H1 (cell line): ENCODE measurements around the gene CALHM5. TPM values are rescaled to one million over a fixed set of nuclear protein-coding genes. Genes with fewer than 3 reads are reported as not detected.

ENCODE experiments used
- CTCF ChIA-PET: fragments of 300-600 bp; sonication (Branson Sonifier 250); formaldehyde crosslinking; loops from one replicate; lab custom pipeline; 2021; ENCODE audit not compliant: partially characterized antibody; lab: Charles Lee
- POLR2A ChIA-PET: fragments of 300-600 bp; sonication (Branson Sonifier 250); formaldehyde crosslinking; loops from one replicate; lab custom pipeline; 2021; ENCODE audit warnings: inconsistent platforms; ENCODE audit not compliant: partially characterized antibody; lab: Charles Lee
- DNase-seq, 2 experiments: peaks; one replicate each; pipeline versions ENCODE4 v3.0.0 to v3.0.0-alpha.2; 2010 to 2022; ENCODE audit warnings: low spot score in 2 of 2, low read depth in 1 of 2, mixed read lengths in 1 of 2
- FAIRE-seq: peaks from 2 replicates; lab custom pipeline; 2011; peaks lifted over from hg19 to GRCh38; lab: Jason Lieb, UNC
- H2AFZ ChIP-seq: 2 replicates; pipeline ENCODE4 v1.8.1; 2012; ENCODE audit warnings: low read length, inconsistent platforms
- H2AK5ac ChIP-seq: 2 replicates; pipeline ENCODE4 v1.6.1; 2013; ENCODE audit warnings: low read depth, low read length
- H2BK120ac ChIP-seq: replicated peaks from 2 replicates; pipeline ENCODE3; 2013; ENCODE audit warnings: low read depth, low read length, inconsistent platforms
- H2BK12ac ChIP-seq: 2 replicates; pipeline ENCODE4 v1.6.1; 2013; ENCODE audit warnings: low read depth, low read length
- H2BK15ac ChIP-seq: 2 replicates; pipeline ENCODE4 v1.6.1; 2013; ENCODE audit warnings: low read length
- H2BK20ac ChIP-seq: 2 replicates; pipeline ENCODE4 v1.6.1; 2013; ENCODE audit warnings: low read length
- H2BK5ac ChIP-seq: 2 replicates; pipeline ENCODE4 v1.6.1; 2013; ENCODE audit warnings: low read depth, low read length
- H3K14ac ChIP-seq: 2 replicates; pipeline ENCODE4 v1.6.1; 2013; ENCODE audit warnings: inconsistent platforms; ENCODE audit not compliant: insufficient read length
- H3K18ac ChIP-seq: 2 replicates; pipeline ENCODE4 v1.6.1; 2013; ENCODE audit warnings: low read length; ENCODE audit errors: extremely low read depth
- H3K23ac ChIP-seq: 2 replicates; pipeline ENCODE4 v1.6.1; 2013; ENCODE audit warnings: inconsistent platforms; ENCODE audit not compliant: insufficient read length
- H3K23me2 ChIP-seq: 2 replicates; pipeline ENCODE4 v1.6.1; 2013; ENCODE audit warnings: low read depth, low read length
- H3K27ac ChIP-seq: 2 replicates; pipeline ENCODE4 v1.6.1; 2011; ENCODE audit warnings: low read depth, low read length, inconsistent platforms
- H3K27me3 ChIP-seq, 4 experiments: replicated peaks in 1 of 4; 1 replicate in 1 of 4; 2 replicates in 3 of 4; pipeline versions ENCODE4 v1.6.1 to v1.8.1; 2011 to 2013; ENCODE audit warnings: low read length in 3 of 4, mild to moderate bottlenecking in 3 of 4, inconsistent platforms in 2 of 4, mixed read lengths in 2 of 4, moderate library complexity in 1 of 4; ENCODE audit not compliant: control insufficient read depth in 3 of 4, insufficient read depth in 3 of 4; ENCODE audit errors: extremely low read depth in 1 of 4
- H3K36me3 ChIP-seq, 4 experiments: 2 replicates each; pipeline versions ENCODE4 v1.6.1 to v1.8.1; 2011 to 2013; ENCODE audit warnings: mild to moderate bottlenecking in 4 of 4, low read length in 3 of 4, moderate library complexity in 2 of 4, control low read depth in 1 of 4, inconsistent platforms in 1 of 4; ENCODE audit not compliant: insufficient read depth in 4 of 4, control insufficient read depth in 2 of 4
- H3K4ac ChIP-seq: replicated peaks from 2 replicates; pipeline ENCODE3; 2013; ENCODE audit warnings: low read length, low read depth, mixed read lengths, inconsistent platforms; ENCODE audit not compliant: insufficient read length
- H3K4me1 ChIP-seq, 4 experiments: replicated peaks in 1 of 4; 1 replicate in 1 of 4; 2 replicates in 3 of 4; pipeline versions ENCODE4 v1.6.1 to v1.8.1; 2011 to 2013; ENCODE audit warnings: low read length in 3 of 4, inconsistent platforms in 2 of 4, mixed read lengths in 1 of 4; ENCODE audit not compliant: insufficient read depth in 4 of 4, control insufficient read depth in 3 of 4
- H3K4me2 ChIP-seq, 2 experiments: 2 replicates each; pipeline versions ENCODE4 v1.6.1 to v1.8.1; 2011 to 2013; ENCODE audit warnings: low read depth in 2 of 2, low read length in 2 of 2, control low read depth in 1 of 2, inconsistent platforms in 1 of 2, mild to moderate bottlenecking in 1 of 2; ENCODE audit not compliant: insufficient read depth in 1 of 2
- H3K4me3 ChIP-seq, 4 experiments: fragments of 200-600, 300-600 bp in 1 of 4; sonication (generic), shearing (Covaris generic), sonication (Bioruptor Twin) in 1 of 4; 2 replicates each; pipeline versions ENCODE4 v1.5.1 to v1.8.1; 2011 to 2016; ENCODE audit warnings: low read length in 4 of 4, low read depth in 3 of 4, control low read depth in 2 of 4, inconsistent platforms in 2 of 4, mild to moderate bottlenecking in 2 of 4, mixed read lengths in 1 of 4, moderate library complexity in 1 of 4; ENCODE audit not compliant: insufficient read depth in 2 of 4; ENCODE audit errors: extremely low read depth in 1 of 4
- H3K56ac ChIP-seq: replicated peaks from 2 replicates; pipeline ENCODE3; 2013; ENCODE audit warnings: low read depth, mild to moderate bottlenecking, mixed read lengths, low read length, inconsistent platforms; ENCODE audit not compliant: insufficient read length
- H3K79me1 ChIP-seq: 2 replicates; pipeline ENCODE4 v1.6.1; 2013; ENCODE audit warnings: low read depth, low read length, control low read depth
- H3K79me2 ChIP-seq, 2 experiments: 2 replicates each; pipeline versions ENCODE4 v1.6.1 to v1.8.1; 2012 to 2013; ENCODE audit warnings: low read length in 2 of 2, mild to moderate bottlenecking in 2 of 2, inconsistent platforms in 1 of 2; ENCODE audit not compliant: insufficient read depth in 2 of 2, control insufficient read depth in 1 of 2
- H3K9ac ChIP-seq, 4 experiments: replicated peaks in 1 of 4; 1 replicate in 1 of 4; 2 replicates in 3 of 4; pipeline versions ENCODE4 v1.6.1 to v1.8.1; 2011 to 2013; ENCODE audit warnings: low read depth in 3 of 4, low read length in 3 of 4, control low read depth in 2 of 4, mild to moderate bottlenecking in 2 of 4, moderate library complexity in 2 of 4, inconsistent platforms in 1 of 4; ENCODE audit errors: extremely low read depth in 1 of 4
- H3K9me3 ChIP-seq, 2 experiments: 2 replicates each; pipeline versions ENCODE4 v1.6.1 to v1.8.1; 2012 to 2013; ENCODE audit warnings: mild to moderate bottlenecking in 2 of 2, moderate library complexity in 2 of 2, control low read depth in 1 of 2, inconsistent platforms in 1 of 2, low read depth in 1 of 2, low read length in 1 of 2, mixed read lengths in 1 of 2; ENCODE audit not compliant: insufficient read depth in 2 of 2
- H4K20me1 ChIP-seq, 2 experiments: replicated peaks in 1 of 2; 2 replicates each; pipeline versions ENCODE3 to v1.8.1; 2011 to 2013; ENCODE audit warnings: inconsistent platforms in 2 of 2, low read length in 2 of 2, mild to moderate bottlenecking in 1 of 2; ENCODE audit not compliant: insufficient read depth in 2 of 2, control insufficient read depth in 1 of 2
- H4K5ac ChIP-seq: 2 replicates; pipeline ENCODE4 v1.6.1; 2013; ENCODE audit warnings: low read length, low read depth, mixed read lengths, inconsistent platforms; ENCODE audit not compliant: insufficient read length
- H4K8ac ChIP-seq: 2 replicates; pipeline ENCODE4 v1.8.0; 2013; ENCODE audit warnings: mild to moderate bottlenecking, moderate library complexity, low read length, inconsistent platforms; ENCODE audit not compliant: insufficient read depth; ENCODE audit errors: extremely low read depth
- H4K91ac ChIP-seq: replicated peaks from 2 replicates; pipeline ENCODE3; 2013; ENCODE audit warnings: low read length, mixed read lengths, inconsistent platforms; ENCODE audit not compliant: insufficient read length
- BRCA1 ChIP-seq: IDR thresholded peaks from 2 replicates; pipeline ENCODE4 v1.6.1; 2012; ENCODE audit warnings: low read depth, low read length, improper control_type of control experiment
- NRF1 ChIP-seq: IDR thresholded peaks from 2 replicates; pipeline ENCODE4 v1.6.1; 2011; ENCODE audit warnings: mild to moderate bottlenecking, low read depth, low read length, improper control_type of control experiment
- SAP30 ChIP-seq: fragments of 300-600 bp; sonication (generic); IDR thresholded peaks from 2 replicates; pipeline ENCODE4 v1.7.1; 2012; ENCODE audit warnings: low read length, moderate library complexity, mild to moderate bottlenecking, inconsistent platforms; ENCODE audit not compliant: insufficient read depth, insufficient replicate concordance
- SIN3A ChIP-seq, 2 experiments: IDR thresholded peaks in 1 of 2; conservative IDR thresholded peaks in 1 of 2; 2 replicates each; pipeline ENCODE4 v1.6.1; 2011 to 2012; ENCODE audit warnings: low read length in 2 of 2, improper control_type of control experiment in 1 of 2, low read depth in 1 of 2, mild to moderate bottlenecking in 1 of 2
- SP4 ChIP-seq: IDR thresholded peaks from 2 replicates; pipeline ENCODE4 v1.6.1; 2012; ENCODE audit warnings: low read length, inconsistent platforms
- TAF1 ChIP-seq: IDR thresholded peaks from 2 replicates; pipeline ENCODE4 v1.6.1; 2011; ENCODE audit warnings: mild to moderate bottlenecking, low read depth, low read length
- whole genome bisulfite sequencing, 2 experiments: shearing (Covaris generic) in 1 of 2; methylation state at CpG; one replicate each; pipeline versions ENCODE4 v1.1.6 to v1.1.7; 2013 to 2015; ENCODE audit warnings: low lambda C conversion rate in 2 of 2, mixed read lengths in 2 of 2, inconsistent platforms in 1 of 2, low coverage in 1 of 2, missing lambda C conversion rate in 1 of 2; ENCODE audit not compliant: insufficient replicate concordance in 2 of 2, insufficient coverage in 1 of 2, insufficient read length in 1 of 2; ENCODE audit errors: extremely low coverage in 1 of 2, missing lambda C conversion rate in 1 of 2; 5-methylcytosine and 5-hydroxymethylcytosine counted together
- polyA plus RNA-seq, 7 experiments: library from polyadenylated mRNA; depleted of rRNA in 3 of 7; stranded (reverse) in 5 of 7; unstranded in 2 of 7; fragments of >200 nt in 5 of 7; fragments of 200-250 nt in 2 of 7; gene quantifications; 1 replicate in 5 of 7; 2 replicates in 1 of 7; 4 replicates in 1 of 7; pipeline versions ENCODE4 v1.2.1 to v1.2.3, GENCODE V29; 2011 to 2013; ENCODE audit warnings: missing spikeins in 2 of 7, mixed read lengths in 2 of 7
- total RNA-seq: library from RNA; stranded (reverse); fragmentation: NEBNext Ultra II Directional; extraction: Animal tissue kit (Norgen Biotek cat#: 25700); gene quantifications from 2 replicates; pipeline ENCODE4 v1.2.1, GENCODE V29; 2021

The CALHM5 gene
- total and polyA plus RNA-seq, 2 of the 8 experiments (the other 6 are each of a cell fraction or from before 2014, with no cell fraction given): 0.05 to 0.09 TPM

- H4K5ac ChIP-seq: no peak overlapping the region
- no peak overlapping the region for H2BK5ac ChIP-seq
- no peak overlapping the region for H2BK120ac ChIP-seq
- WGBS, 2 experiments: 84% methylated on average over 5 of the region's 5 CpGs; no CpG with 5 or more reads in 1 of the 2 experiments
- H3K23ac ChIP-seq: no peak overlapping the region
- no peaks in the 10 kb centered on the region for H3K36me3 ChIP-seq
- H3K23me2 ChIP-seq: no peaks in the 10 kb centered on the region
- no peak overlapping the region for H4K8ac ChIP-seq
- no peaks in the 10 kb centered on the region for H3K79me1 ChIP-seq
- no peak overlapping the region for H2AK5ac ChIP-seq
- H3K79me2 ChIP-seq: no peaks in the 10 kb centered on the region
- no peak overlapping the region for H3K56ac ChIP-seq
- H3K27me3 ChIP-seq: no peaks in the 10 kb centered on the region
- H3K4ac ChIP-seq: no peak overlapping the region
- FAIRE-seq (no peak), DNase-seq (no peak)
- no peak overlapping the region for H4K91ac ChIP-seq
- H2BK20ac ChIP-seq: no peak overlapping the region
- peak overlapping the region; percentile 86; the same call in 1 of the 2 replicates for H2AFZ ChIP-seq
- H4K20me1 ChIP-seq: no peaks in the 10 kb centered on the region
- H3K9ac ChIP-seq: no peak overlapping the region
- ChIA-PET POLR2A (interaction anchor here (1.1 to 3.1 kb wide), 3 partner anchors 17 to 278 kb away, joined by 3 to 16 read pairs (median 4); partner anchors contain the start of genes RSPH4A and TSPYL1), CTCF (interaction anchor here (1.1 to 6.7 kb wide), 5 partner anchors 13 to 289 kb away, joined by 5 to 59 read pairs (median 12); partner anchors contain the start of gene RWDD1)
- H3K27ac ChIP-seq: no peak overlapping the region
- no peak overlapping the region for H3K4me2 ChIP-seq
- H3K4me3 ChIP-seq: no peak overlapping the region
- H2BK12ac ChIP-seq: no peak overlapping the region
- H3K4me1 ChIP-seq: no peaks in the 10 kb centered on the region
- no peaks in the 10 kb centered on the region for H3K9me3 ChIP-seq
- no peak overlapping the region for H3K18ac ChIP-seq
- no peak overlapping the region for H2BK15ac ChIP-seq
- H3K14ac ChIP-seq: no peak overlapping the region
- TF ChIP-seq BRCA1 (no peak), SP4 (no peak), SIN3A (conservative IDR thresholded peaks at IDR 0.05 in 1 of 2, IDR thresholded peaks at IDR 0.05 in 1 of 2; ENCODE audit: low read depth in 1 of 2, low read length in 2 of 2) (no peak), NRF1 (no peak), SAP30 (no peak), TAF1 (no peak)
Measured at GRCh38 chr6:116557893-116558292, 46.5 kb downstream of the CALHM5 start.
